ENCODE results near the gene HERPUD1. TPM values are rescaled to one million over a fixed set of nuclear protein-coding genes. Genes with fewer than 3 reads are reported as not detected.
A peak's percentile ranks its signal among the peaks of the same experiment; 100 is the strongest.

The HERPUD1 gene
- total and polyA plus RNA-seq, 8 donors: 78.2 to 298 (median 203) TPM

- peak overlapping the region in 3 of 4 donors; percentile 1 to 29 (median 20) for H3K4me3 ChIP-seq
- 32 to 38% methylated on average over 8 of the region's 8 CpGs for WGBS, 2 donors
Measured at GRCh38 chr16:56938664-56939513, 6.9 kb downstream of the HERPUD1 start.

GRCh38 chr16:56939801-56940200, 7.9 kb downstream of the HERPUD1 start:
- Histone ChIP-seq H3K27me3 (no peaks in the 10 kb centered on the region), H3K9me3 (no peaks in the 10 kb centered on the region), H3K27ac (no peak overlapping the region), H3K4me3 (peak overlapping the region in 1 of 4 donors; percentile 2), H3K36me3 (peaks cover 24 to 100% (median 88%) of the 10 kb centered on the region in 3 donors), H3K4me1 (peaks cover 29 to 65% (median 46%) of the 10 kb centered on the region in 3 donors)
- DNase-seq (no peak), ATAC-seq (peak in 1 of 4 donors; percentile 1), FAIRE-seq (no peak)
- 32 to 34% methylated on average over 4 of the region's 4 CpGs for WGBS, 2 donors
- intact Hi-C loops (cut with DNase I): no loop called here
- no peak for TF ChIP-seq CTCF (IDR thresholded peaks at IDR 0.05)

More at GRCh38 chr16:56938664-56939513, 6.9 kb downstream of the HERPUD1 start:
- Histone ChIP-seq H3K27ac (no peak overlapping the region), H3K36me3 (peaks cover 21 to 100% (median 79%) of the 10 kb centered on the region in 3 donors), H3K27me3 (no peaks in the 10 kb centered on the region), H3K9me3 (no peaks in the 10 kb centered on the region), H3K4me1 (peaks cover 20 to 66% (median 37%) of the 10 kb centered on the region in 3 donors)
- DNase-seq (no peak), ATAC-seq (peak; percentile 2 to 25 (median 18)), FAIRE-seq (no peak)
- no peak for TF ChIP-seq CTCF (IDR thresholded peaks at IDR 0.05)
- intact Hi-C loops (cut with DNase I): no loop called here

GRCh38 chr16:56941092-56941491, 9.2 kb downstream of the HERPUD1 start:
- no peak overlapping the region for H3K4me3 ChIP-seq
- WGBS, 2 donors: 22 to 29% methylated on average over 2 of the region's 2 CpGs
- intact Hi-C loops (cut with DNase I): no loop called here
- H3K9me3 ChIP-seq: no peaks in the 10 kb centered on the region
- DNase-seq (no peak), FAIRE-seq (no peak), ATAC-seq (no peak)
- H3K36me3 ChIP-seq: peaks cover 24 to 92% (median 86%) of the 10 kb centered on the region in 3 donors
- H3K27ac ChIP-seq: no peak overlapping the region
- H3K4me1 ChIP-seq: peaks cover 36 to 58% (median 53%) of the 10 kb centered on the region in 3 donors
- no peaks in the 10 kb centered on the region for H3K27me3 ChIP-seq
- TF ChIP-seq CTCF (IDR thresholded peaks at IDR 0.05): no peak

GRCh38 chr16:56941856-56942331, 10.0 kb downstream of the HERPUD1 start:
- no peak overlapping the region for H3K27ac ChIP-seq
- H3K4me1 ChIP-seq: peaks cover 36 to 57% (median 51%) of the 10 kb centered on the region in 3 donors
- no peak for TF ChIP-seq CTCF (IDR thresholded peaks at IDR 0.05)
- FAIRE-seq (no peak), DNase-seq (no peak), ATAC-seq (no peak)
- H3K27me3 ChIP-seq: no peaks in the 10 kb centered on the region
- H3K4me3 ChIP-seq: no peak overlapping the region
- H3K36me3 ChIP-seq: peaks cover 24 to 84% (median 78%) of the 10 kb centered on the region in 3 donors
- 46 to 49% methylated on average over 9 of the region's 9 CpGs for WGBS, 2 donors
- no peaks in the 10 kb centered on the region for H3K9me3 ChIP-seq
- intact Hi-C loops (cut with DNase I): no loop called here
